Effector memory CD8-positive, alpha-beta T cell (primary cell): ENCODE data around the gene YRDC.

Source experiments
- ATAC-seq: fragments of 150-1000 bp; cut with Tn5 transposase; replicated peaks from 2 replicates; pipeline ENCODE4 v1.10.0; 2021; ENCODE audit warnings: mild to moderate bottlenecking, moderate library complexity
- DNase-seq, 3 experiments: peaks; one replicate each; pipeline ENCODE4 v3.0.0; 2021
- H3K27ac Mint-ChIP-seq, 2 donors: one replicate each; pipeline ENCODE4 v1.8.0; 2022; ENCODE audit warnings: mild to moderate bottlenecking in 2 of 2, mixed read lengths in 2 of 2, moderate library complexity in 2 of 2
- H3K27me3 Mint-ChIP-seq, 2 donors: one replicate each; pipeline ENCODE4 v1.8.0; 2022; ENCODE audit warnings: mixed read lengths in 2 of 2
- H3K36me3 Mint-ChIP-seq: one replicate; pipeline ENCODE4 v1.8.0; 2022; ENCODE audit warnings: mild to moderate bottlenecking, moderate library complexity, mixed read lengths; ENCODE audit not compliant: insufficient read depth
- H3K4me1 Mint-ChIP-seq, 2 donors: one replicate each; pipeline ENCODE4 v1.8.0; 2022; ENCODE audit warnings: low read depth in 2 of 2, mixed read lengths in 2 of 2
- H3K4me3 Mint-ChIP-seq, 2 donors: one replicate each; pipeline ENCODE4 v1.8.0; 2022; ENCODE audit warnings: mild to moderate bottlenecking in 2 of 2, mixed read lengths in 2 of 2, moderate library complexity in 2 of 2
- H3K9me3 Mint-ChIP-seq, 2 donors: one replicate each; pipeline ENCODE4 v1.8.0; 2022; ENCODE audit warnings: mixed read lengths in 2 of 2

YRDC gene

DNA sequence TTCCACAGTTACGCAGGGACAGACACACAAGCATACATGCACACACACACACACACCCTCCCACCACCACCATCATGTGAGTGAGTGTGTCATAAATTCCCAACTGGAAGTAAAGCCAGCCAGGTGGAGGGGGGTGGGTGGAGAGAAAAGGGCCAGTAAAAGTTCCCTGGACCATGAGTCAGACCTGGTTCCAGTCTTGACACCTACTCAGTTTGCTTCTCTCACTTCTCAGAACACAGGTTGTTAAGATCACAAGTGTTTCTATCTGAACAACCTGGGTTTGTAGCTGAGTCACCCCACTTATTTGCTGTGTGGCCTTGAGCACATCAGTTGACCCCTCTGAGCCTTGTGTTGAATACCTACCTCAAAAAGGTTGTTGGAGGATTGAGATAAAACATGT lies 52.7 kb downstream of the YRDC start:
- Mint-ChIP-seq H3K27me3 (peaks cover 25 to 35% of the 10 kb centered on the region in 2 donors), H3K9me3 (no peaks in the 10 kb centered on the region), H3K4me1 (peaks cover 5 to 8% of the 10 kb centered on the region in 2 donors), H3K36me3 (no peaks in the 10 kb centered on the region), H3K27ac (no peak overlapping the region), H3K4me3 (no peak overlapping the region)
- no peak for ATAC-seq
- DNase-seq = no peak

DNA sequence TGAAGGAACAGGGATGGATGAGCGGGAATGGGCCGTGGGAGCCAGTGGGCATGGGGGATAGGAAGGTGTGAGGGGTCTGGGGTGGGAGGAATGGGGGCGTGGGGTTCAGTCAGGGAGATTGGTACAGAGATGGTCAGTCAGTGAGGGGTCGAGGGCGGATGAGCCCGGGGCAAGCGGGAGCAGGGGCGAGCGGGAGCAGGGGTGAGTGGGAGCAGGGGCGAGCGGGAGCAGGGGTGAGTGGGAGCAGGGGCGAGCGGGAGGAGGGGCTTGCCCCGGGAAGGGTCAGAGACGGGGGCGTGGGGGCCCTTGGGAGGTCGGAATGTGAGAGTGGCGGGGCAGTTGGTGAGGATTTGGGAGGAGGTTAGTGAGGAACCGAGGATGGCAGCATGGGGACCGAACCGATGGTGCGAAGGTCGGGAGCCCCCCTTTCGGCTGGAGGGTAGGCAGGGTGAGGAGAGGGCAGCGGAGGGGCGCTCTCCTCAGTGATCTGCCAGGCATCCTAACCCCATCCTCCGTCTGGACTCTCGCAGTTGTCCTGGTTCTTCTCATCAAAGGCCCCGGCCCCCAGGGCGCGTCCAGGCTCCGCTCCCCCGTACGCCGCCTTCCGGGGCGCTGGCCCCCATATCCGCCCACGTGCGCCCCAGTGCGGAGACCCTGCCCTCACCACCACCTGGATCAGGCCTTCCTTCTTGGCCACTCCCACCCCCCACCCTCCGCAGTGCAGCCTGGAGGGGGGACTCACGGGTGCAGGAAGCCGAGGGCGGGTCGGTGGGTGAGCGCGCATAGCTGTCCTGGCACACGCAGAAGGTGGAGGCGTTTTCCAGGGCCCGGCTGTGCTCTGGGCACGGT lies 54.3 kb downstream of the YRDC start:
- H3K4me3 Mint-ChIP-seq = peak overlapping the region; percentile 62 to 75
- peaks cover 5 to 8% of the 10 kb centered on the region in 2 donors for H3K4me1 Mint-ChIP-seq
- ATAC-seq = no peak
- no peaks in the 10 kb centered on the region for H3K36me3 Mint-ChIP-seq
- DNase-seq = no peak
- peaks cover 34 to 48% of the 10 kb centered on the region in 2 donors for H3K27me3 Mint-ChIP-seq
- no peaks in the 10 kb centered on the region for H3K9me3 Mint-ChIP-seq
- H3K27ac Mint-ChIP-seq = peak overlapping the region in 1 of 2 donors; percentile 60
